ENCODE measurements around the gene PATJ.

GRCh38 chr1:61978796-61979195 lies 236.5 kb downstream of the PATJ start:
- TF ChIP-seq TAF1 (IDR thresholded peaks at IDR 0.05; ENCODE audit: borderline replicate concordance, insufficient read depth, low read length) (no peak), POLR2AphosphoS5 (IDR thresholded peaks at IDR 0.05; ENCODE audit: low read depth, low read length) (no peak), SIN3A (IDR thresholded peaks at IDR 0.05; ENCODE audit: borderline replicate concordance, insufficient read depth, low read length) (no peak), REST (IDR thresholded peaks at IDR 0.05; ENCODE audit: insufficient read depth in 1 of 2, low read depth in 2 of 2, low read length in 2 of 2) (no peak), FOXP2 (optimal IDR thresholded peaks at IDR 0.05; ENCODE audit: borderline replicate concordance, extremely low read depth, extremely low read length, insufficient read depth) (no peak)
